H9 (cell line): Measurements from ENCODE around the gene CSAG3. TPM values are rescaled to one million over a fixed set of nuclear protein-coding genes. Genes with fewer than 3 reads are reported as not detected.

Source experiments
- DNase-seq: peaks from one replicate; pipeline ENCODE4 v3.0.0-alpha.2; 2017
- H2AFZ ChIP-seq: one replicate; pipeline ENCODE4 v1.6.1; 2013; ENCODE audit warnings: mild to moderate bottlenecking, low read length, control low read depth, moderate library complexity
- H2AK5ac ChIP-seq: 2 replicates; pipeline ENCODE4 v1.6.1; 2013; ENCODE audit warnings: low read length, control low read depth, mixed read lengths; ENCODE audit not compliant: insufficient read length
- H2BK120ac ChIP-seq: one replicate; pipeline ENCODE4 v1.6.1; 2013; ENCODE audit warnings: low read depth, mild to moderate bottlenecking, low read length, control low read depth, inconsistent platforms; ENCODE audit not compliant: poor library complexity, severe bottlenecking
- H2BK12ac ChIP-seq: 2 replicates; pipeline ENCODE4 v1.6.1; 2013; ENCODE audit warnings: low read length, control low read depth, mixed read lengths, low read depth; ENCODE audit not compliant: insufficient read length
- H2BK15ac ChIP-seq: 2 replicates; pipeline ENCODE4 v1.6.1; 2013; ENCODE audit warnings: low read depth, low read length, control low read depth
- H2BK20ac ChIP-seq: one replicate; pipeline ENCODE4 v1.6.1; 2013; ENCODE audit warnings: low read depth, mild to moderate bottlenecking, low read length, control low read depth, inconsistent platforms; ENCODE audit not compliant: poor library complexity, severe bottlenecking
- H2BK5ac ChIP-seq: 2 replicates; pipeline ENCODE4 v1.6.1; 2013; ENCODE audit warnings: low read length, control low read depth, mixed read lengths; ENCODE audit not compliant: insufficient read length
- H3K14ac ChIP-seq: 2 replicates; pipeline ENCODE4 v1.6.1; 2013; ENCODE audit warnings: low read length, control low read depth; ENCODE audit not compliant: insufficient read depth
- H3K18ac ChIP-seq: 2 replicates; pipeline ENCODE4 v1.6.1; 2013; ENCODE audit warnings: low read depth, mild to moderate bottlenecking, mixed read lengths, low read length, control low read depth; ENCODE audit not compliant: insufficient read length
- H3K23ac ChIP-seq: 2 replicates; pipeline ENCODE4 v1.6.1; 2013; ENCODE audit warnings: low read length, control low read depth, mixed read lengths, low read depth; ENCODE audit not compliant: insufficient read length
- H3K23me2 ChIP-seq: 2 replicates; pipeline ENCODE4 v1.6.1; 2013; ENCODE audit warnings: low read depth, mild to moderate bottlenecking, mixed read lengths, low read length, control low read depth; ENCODE audit not compliant: insufficient read length, poor library complexity, severe bottlenecking
- H3K27ac ChIP-seq: 2 replicates; pipeline ENCODE4 v1.5.1; 2013; ENCODE audit warnings: low read length, control low read depth, mixed read lengths, low read depth; ENCODE audit not compliant: insufficient read length
- H3K27me3 ChIP-seq: 2 replicates; pipeline ENCODE4 v1.6.1; 2013; ENCODE audit warnings: low read length, control low read depth, inconsistent platforms; ENCODE audit not compliant: insufficient read depth
- H3K4ac ChIP-seq: 2 replicates; pipeline ENCODE4 v1.6.1; 2013; ENCODE audit warnings: low read depth, mild to moderate bottlenecking, control low read depth, inconsistent platforms, low read length, moderate library complexity
- H3K4me1 ChIP-seq: 2 replicates; pipeline ENCODE4 v1.6.1; 2013; ENCODE audit warnings: low read length, control low read depth, inconsistent platforms; ENCODE audit not compliant: insufficient read depth
- H3K4me2 ChIP-seq: 2 replicates; pipeline ENCODE4 v1.6.1; 2013; ENCODE audit warnings: low read length, control low read depth, mixed read lengths; ENCODE audit not compliant: insufficient read length, insufficient read depth
- H3K56ac ChIP-seq: 2 replicates; pipeline ENCODE4 v1.6.1; 2013; ENCODE audit warnings: low read depth, mild to moderate bottlenecking, mixed read lengths, low read length, control low read depth; ENCODE audit not compliant: insufficient read length
- H3K79me1 ChIP-seq: 2 replicates; pipeline ENCODE4 v1.6.1; 2013; ENCODE audit warnings: low read depth, mild to moderate bottlenecking, moderate library complexity, low read length, control low read depth, inconsistent platforms; ENCODE audit not compliant: insufficient read depth, poor library complexity, severe bottlenecking
- H3K79me2 ChIP-seq: 2 replicates; pipeline ENCODE4 v1.6.1; 2013; ENCODE audit warnings: low read length, control low read depth, inconsistent platforms; ENCODE audit not compliant: insufficient read depth
- H3K9ac ChIP-seq: 2 replicates; pipeline ENCODE4 v1.6.1; 2013; ENCODE audit warnings: low read length, control low read depth, mixed read lengths; ENCODE audit not compliant: insufficient read length; ENCODE audit errors: extremely low read depth
- H3K9me3 ChIP-seq: one replicate; pipeline ENCODE4 v1.6.1; 2013; ENCODE audit warnings: low read depth, low read length, inconsistent platforms; ENCODE audit not compliant: control insufficient read depth
- H3T11ph ChIP-seq: one replicate; pipeline ENCODE4 v1.6.1; 2013; ENCODE audit warnings: mild to moderate bottlenecking, low read length, control low read depth, inconsistent platforms
- H4K20me1 ChIP-seq: one replicate; pipeline ENCODE4 v1.6.1; 2013; ENCODE audit not compliant: control insufficient read depth, insufficient read length, insufficient read depth
- H4K5ac ChIP-seq: 2 replicates; pipeline ENCODE4 v1.6.1; 2013; ENCODE audit warnings: low read depth, mild to moderate bottlenecking, mixed read lengths, low read length, control low read depth; ENCODE audit not compliant: insufficient read length
- H4K8ac ChIP-seq: replicated peaks from 2 replicates; pipeline ENCODE4 v1.6.1; 2013; ENCODE audit warnings: low read length, control low read depth, mixed read lengths, low read depth; ENCODE audit not compliant: insufficient read length
- H4K91ac ChIP-seq: 2 replicates; pipeline ENCODE4 v1.6.1; 2013; ENCODE audit warnings: low read depth, mild to moderate bottlenecking, moderate library complexity, mixed read lengths, low read length, control low read depth; ENCODE audit not compliant: insufficient read length
- H3K27ac Mint-ChIP-seq, 3 experiments: 2 replicates in 2 of 3; 3 replicates in 1 of 3; pipeline ENCODE4 v1.8.0; 2020 to 2021; ENCODE audit warnings: mixed read lengths in 3 of 3, mild to moderate bottlenecking in 1 of 3, moderate library complexity in 1 of 3
- H3K27me3 Mint-ChIP-seq: 2 replicates; pipeline ENCODE4 v1.8.0; 2021; ENCODE audit warnings: low read depth, mild to moderate bottlenecking, moderate library complexity, mixed read lengths
- H3K36me3 Mint-ChIP-seq, 3 experiments: 2 replicates in 2 of 3; 3 replicates in 1 of 3; pipeline ENCODE4 v1.8.0; 2020 to 2021; ENCODE audit warnings: low read depth in 3 of 3, mixed read lengths in 3 of 3; ENCODE audit not compliant: insufficient read depth in 1 of 3
- H3K4me1 Mint-ChIP-seq, 2 experiments: 2 replicates each; pipeline ENCODE4 v1.8.0; 2020; ENCODE audit warnings: mixed read lengths in 2 of 2
- H3K4me3 Mint-ChIP-seq, 2 experiments: 2 replicates in 1 of 2; 3 replicates in 1 of 2; pipeline ENCODE4 v1.8.0; 2020 to 2021; ENCODE audit warnings: mild to moderate bottlenecking in 2 of 2, mixed read lengths in 2 of 2, moderate library complexity in 1 of 2
- H3K9me3 Mint-ChIP-seq, 2 experiments: 2 replicates in 1 of 2; 3 replicates in 1 of 2; pipeline ENCODE4 v1.8.0; 2020; ENCODE audit warnings: mild to moderate bottlenecking in 2 of 2, mixed read lengths in 2 of 2, moderate library complexity in 1 of 2
- WGBS: extraction: QIAGEN DNeasy Blood & Tissue Kit; methylation state at CpG from one replicate; pipeline ENCODE4 v1.1.7; 2013; ENCODE audit warnings: missing lambda C conversion rate, low lambda C conversion rate, mixed read lengths; ENCODE audit not compliant: insufficient read length; ENCODE audit errors: extremely low coverage; 5-methylcytosine and 5-hydroxymethylcytosine counted together
- total RNA-seq: library from RNA; stranded (reverse); gene quantifications from 2 replicates; pipeline ENCODE4 v1.2.1, GENCODE V29; 2021
- TF ChIP-seq, protein P1 (sequence below): fragments of 200-600 bp; sonication (generic); conservative IDR thresholded peaks from 3 replicates; pipeline ENCODE4 v1.8.0; 2021; ENCODE audit warnings: antibody characterized with exemption, mild to moderate bottlenecking

CSAG3 gene
- total RNA-seq, 1 experiment from 2014 or later: not detected

DNA sequence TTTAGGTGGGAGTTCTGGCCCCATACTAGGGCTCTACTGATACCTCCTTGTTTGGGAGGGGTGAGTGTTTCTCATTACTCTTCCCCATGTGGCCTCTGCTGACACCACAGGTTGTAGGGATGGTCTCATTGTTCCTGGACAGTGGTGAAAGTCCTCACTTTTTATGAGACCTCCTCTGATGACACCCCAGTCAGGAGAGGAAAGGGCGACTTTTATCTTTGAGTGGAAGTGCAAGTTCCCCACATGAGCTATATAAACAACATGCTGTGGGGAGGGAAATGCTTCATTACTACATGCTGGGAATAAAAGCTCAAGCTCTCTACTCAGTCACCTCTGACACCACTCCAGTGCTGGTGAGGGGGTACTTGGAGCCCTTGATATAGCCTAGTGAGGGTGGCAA is 39.9 kb downstream of the CSAG3 start:
- no peak overlapping the region for H3K27ac ChIP-seq
- no peak overlapping the region for H3T11ph ChIP-seq
- peaks cover 72 to 78% of the 10 kb centered on the region in 2 experiments for H3K9me3 Mint-ChIP-seq
- H2AK5ac ChIP-seq: no peak overlapping the region
- H3K4ac ChIP-seq: no peak overlapping the region
- H3K4me1 ChIP-seq: no peaks in the 10 kb centered on the region
- no peak overlapping the region for H4K91ac ChIP-seq
- no peaks in the 10 kb centered on the region for H3K4me1 Mint-ChIP-seq
- no peak overlapping the region for H3K27ac Mint-ChIP-seq
- no peak overlapping the region for H3K23ac ChIP-seq
- peaks cover 22% of the 10 kb centered on the region for H3K9me3 ChIP-seq
- TF ChIP-seq, protein P1, sequence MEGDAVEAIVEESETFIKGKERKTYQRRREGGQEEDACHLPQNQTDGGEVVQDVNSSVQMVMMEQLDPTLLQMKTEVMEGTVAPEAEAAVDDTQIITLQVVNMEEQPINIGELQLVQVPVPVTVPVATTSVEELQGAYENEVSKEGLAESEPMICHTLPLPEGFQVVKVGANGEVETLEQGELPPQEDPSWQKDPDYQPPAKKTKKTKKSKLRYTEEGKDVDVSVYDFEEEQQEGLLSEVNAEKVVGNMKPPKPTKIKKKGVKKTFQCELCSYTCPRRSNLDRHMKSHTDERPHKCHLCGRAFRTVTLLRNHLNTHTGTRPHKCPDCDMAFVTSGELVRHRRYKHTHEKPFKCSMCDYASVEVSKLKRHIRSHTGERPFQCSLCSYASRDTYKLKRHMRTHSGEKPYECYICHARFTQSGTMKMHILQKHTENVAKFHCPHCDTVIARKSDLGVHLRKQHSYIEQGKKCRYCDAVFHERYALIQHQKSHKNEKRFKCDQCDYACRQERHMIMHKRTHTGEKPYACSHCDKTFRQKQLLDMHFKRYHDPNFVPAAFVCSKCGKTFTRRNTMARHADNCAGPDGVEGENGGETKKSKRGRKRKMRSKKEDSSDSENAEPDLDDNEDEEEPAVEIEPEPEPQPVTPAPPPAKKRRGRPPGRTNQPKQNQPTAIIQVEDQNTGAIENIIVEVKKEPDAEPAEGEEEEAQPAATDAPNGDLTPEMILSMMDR: no peak
- no peak overlapping the region for H3K14ac ChIP-seq
- H2AFZ ChIP-seq: no peak overlapping the region
- H3K23me2 ChIP-seq: no peaks in the 10 kb centered on the region
- H3K36me3 Mint-ChIP-seq: no peaks in the 10 kb centered on the region; a peak in 1 of 7 replicates
- no peak overlapping the region for H3K4me3 Mint-ChIP-seq
- H3K79me2 ChIP-seq: no peaks in the 10 kb centered on the region
- H3K27me3 ChIP-seq: no peaks in the 10 kb centered on the region
- no peak overlapping the region for H2BK15ac ChIP-seq
- no peak overlapping the region for H4K5ac ChIP-seq
- DNase-seq: no peak
- no peaks in the 10 kb centered on the region for H3K79me1 ChIP-seq
- WGBS: no CpG with 5 or more reads among the region's 1 CpG
- H3K9ac ChIP-seq: no peak overlapping the region
- H2BK5ac ChIP-seq: no peak overlapping the region
- H3K4me2 ChIP-seq: no peak overlapping the region
- H2BK12ac ChIP-seq: no peak overlapping the region
- H4K20me1 ChIP-seq: no peaks in the 10 kb centered on the region
- H3K27me3 Mint-ChIP-seq: peaks cover 23% of the 10 kb centered on the region
- H2BK120ac ChIP-seq: no peak overlapping the region
- H3K18ac ChIP-seq: no peak overlapping the region
- H2BK20ac ChIP-seq: no peak overlapping the region
- H3K56ac ChIP-seq: no peak overlapping the region
- H4K8ac ChIP-seq: no peak overlapping the region
